ENCODE results near the gene TMEM63C.

DNA sequence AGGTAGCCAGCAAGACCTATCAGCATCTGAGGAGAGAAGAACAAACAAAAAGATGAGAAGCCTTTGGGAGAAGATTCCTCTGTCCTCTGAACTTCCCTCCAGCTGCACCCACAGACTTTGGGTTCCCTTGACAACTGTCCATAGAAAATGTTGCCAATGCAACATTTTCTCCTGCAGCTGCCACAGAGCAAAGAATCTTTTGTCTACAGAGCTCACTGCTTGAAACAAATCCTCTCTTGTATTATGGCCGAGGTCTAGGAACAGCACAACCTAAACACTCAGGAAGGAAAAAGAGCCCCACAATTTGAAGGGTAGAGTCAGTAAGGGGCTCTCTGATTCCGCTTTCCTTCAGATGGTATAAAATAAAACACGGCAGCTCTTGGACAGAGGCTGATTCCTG lies 124.8 kb downstream of the TMEM63C start:
- TF ChIP-seq, protein P1, sequence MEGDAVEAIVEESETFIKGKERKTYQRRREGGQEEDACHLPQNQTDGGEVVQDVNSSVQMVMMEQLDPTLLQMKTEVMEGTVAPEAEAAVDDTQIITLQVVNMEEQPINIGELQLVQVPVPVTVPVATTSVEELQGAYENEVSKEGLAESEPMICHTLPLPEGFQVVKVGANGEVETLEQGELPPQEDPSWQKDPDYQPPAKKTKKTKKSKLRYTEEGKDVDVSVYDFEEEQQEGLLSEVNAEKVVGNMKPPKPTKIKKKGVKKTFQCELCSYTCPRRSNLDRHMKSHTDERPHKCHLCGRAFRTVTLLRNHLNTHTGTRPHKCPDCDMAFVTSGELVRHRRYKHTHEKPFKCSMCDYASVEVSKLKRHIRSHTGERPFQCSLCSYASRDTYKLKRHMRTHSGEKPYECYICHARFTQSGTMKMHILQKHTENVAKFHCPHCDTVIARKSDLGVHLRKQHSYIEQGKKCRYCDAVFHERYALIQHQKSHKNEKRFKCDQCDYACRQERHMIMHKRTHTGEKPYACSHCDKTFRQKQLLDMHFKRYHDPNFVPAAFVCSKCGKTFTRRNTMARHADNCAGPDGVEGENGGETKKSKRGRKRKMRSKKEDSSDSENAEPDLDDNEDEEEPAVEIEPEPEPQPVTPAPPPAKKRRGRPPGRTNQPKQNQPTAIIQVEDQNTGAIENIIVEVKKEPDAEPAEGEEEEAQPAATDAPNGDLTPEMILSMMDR (IDR thresholded peaks at IDR 0.05) = no peak
- TF ChIP-seq EP300 (IDR thresholded peaks at IDR 0.05) (no peak), POLR2A (IDR thresholded peaks at IDR 0.05) (no peak), POLR2AphosphoS5 (IDR thresholded peaks at IDR 0.05) (no peak)
